ENCODE measurements around the gene YIF1B.

DNA sequence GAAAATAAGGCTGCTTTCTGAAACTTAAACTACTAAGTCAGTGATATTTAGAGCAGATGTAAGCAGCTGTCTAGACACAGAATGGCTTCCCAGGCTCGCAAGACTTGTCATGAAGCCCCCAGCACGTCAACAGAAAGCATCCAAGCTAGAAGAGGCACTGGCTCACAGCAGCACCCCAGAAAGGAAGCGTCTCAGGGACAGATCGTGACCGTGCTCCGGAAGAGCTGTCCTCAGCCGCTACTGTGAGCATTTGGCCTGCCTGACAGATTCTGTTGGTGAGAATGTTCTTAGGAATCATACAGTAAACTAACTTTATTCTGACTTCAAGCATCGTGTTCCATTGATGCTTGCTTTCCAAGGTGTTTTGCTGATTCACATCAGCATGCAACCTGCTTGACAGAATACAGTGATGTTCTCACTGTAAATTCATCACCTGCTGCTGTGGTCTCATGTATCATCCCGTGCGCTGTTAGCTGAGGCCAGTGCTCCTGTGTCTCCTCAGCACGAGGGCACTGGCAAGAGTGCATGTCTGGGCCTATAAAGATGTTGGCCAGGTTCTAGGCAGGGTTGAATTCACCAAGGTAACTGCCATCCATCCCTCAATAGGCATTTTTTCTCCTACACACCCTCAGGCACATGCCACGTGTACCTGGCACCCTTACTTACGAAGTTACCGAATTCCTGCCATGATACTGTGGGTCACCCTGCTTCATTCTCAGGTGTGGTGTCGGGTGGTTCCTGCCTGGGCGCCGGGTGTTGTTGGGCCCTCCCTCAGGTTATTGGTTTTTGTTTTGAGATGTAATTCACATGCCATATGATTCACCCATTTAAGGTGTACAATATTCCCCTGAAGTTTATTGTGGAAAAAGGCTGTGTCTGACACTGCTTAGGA lies 35.5 kb downstream of the YIF1B start:
- TF ChIP-seq EZH2phosphoT487 (IDR thresholded peaks at IDR 0.05; ENCODE audit: low read depth): no peak
- TF ChIP-seq, protein P1, sequence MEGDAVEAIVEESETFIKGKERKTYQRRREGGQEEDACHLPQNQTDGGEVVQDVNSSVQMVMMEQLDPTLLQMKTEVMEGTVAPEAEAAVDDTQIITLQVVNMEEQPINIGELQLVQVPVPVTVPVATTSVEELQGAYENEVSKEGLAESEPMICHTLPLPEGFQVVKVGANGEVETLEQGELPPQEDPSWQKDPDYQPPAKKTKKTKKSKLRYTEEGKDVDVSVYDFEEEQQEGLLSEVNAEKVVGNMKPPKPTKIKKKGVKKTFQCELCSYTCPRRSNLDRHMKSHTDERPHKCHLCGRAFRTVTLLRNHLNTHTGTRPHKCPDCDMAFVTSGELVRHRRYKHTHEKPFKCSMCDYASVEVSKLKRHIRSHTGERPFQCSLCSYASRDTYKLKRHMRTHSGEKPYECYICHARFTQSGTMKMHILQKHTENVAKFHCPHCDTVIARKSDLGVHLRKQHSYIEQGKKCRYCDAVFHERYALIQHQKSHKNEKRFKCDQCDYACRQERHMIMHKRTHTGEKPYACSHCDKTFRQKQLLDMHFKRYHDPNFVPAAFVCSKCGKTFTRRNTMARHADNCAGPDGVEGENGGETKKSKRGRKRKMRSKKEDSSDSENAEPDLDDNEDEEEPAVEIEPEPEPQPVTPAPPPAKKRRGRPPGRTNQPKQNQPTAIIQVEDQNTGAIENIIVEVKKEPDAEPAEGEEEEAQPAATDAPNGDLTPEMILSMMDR (IDR thresholded peaks at IDR 0.05; ENCODE audit: low read depth, low read length): no peak
